ENCODE data around the gene RIMKLB.
"Not testable (repeated sequence)": the region's sequence is repeated elsewhere in the genome, so short reads cannot be mapped to it uniquely, and the experiment has no call there.

RIMKLB gene

GRCh38 chr12:8818526-8818925, 120.7 kb downstream of the RIMKLB start:
- no peak for DNase-seq (ENCODE audit: low read depth, low spot score)

DNA sequence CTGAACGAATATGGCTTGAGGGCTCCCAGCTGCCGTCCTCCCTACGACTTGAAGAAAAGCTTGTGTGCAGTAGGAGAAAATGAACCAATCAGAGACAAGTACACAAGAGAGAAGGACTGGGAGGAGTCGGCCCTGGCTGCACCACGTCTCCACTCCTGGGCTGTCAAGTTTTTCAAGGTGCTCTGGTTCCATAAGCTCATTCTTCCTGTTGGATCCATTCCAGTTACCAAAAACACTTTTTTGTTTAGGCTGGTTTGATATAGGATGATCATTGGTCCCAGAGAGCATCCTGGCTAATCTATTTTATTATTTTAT, 121.8 kb downstream of the RIMKLB start:
- no peak for DNase-seq (ENCODE audit: low read depth, low spot score)

DNA sequence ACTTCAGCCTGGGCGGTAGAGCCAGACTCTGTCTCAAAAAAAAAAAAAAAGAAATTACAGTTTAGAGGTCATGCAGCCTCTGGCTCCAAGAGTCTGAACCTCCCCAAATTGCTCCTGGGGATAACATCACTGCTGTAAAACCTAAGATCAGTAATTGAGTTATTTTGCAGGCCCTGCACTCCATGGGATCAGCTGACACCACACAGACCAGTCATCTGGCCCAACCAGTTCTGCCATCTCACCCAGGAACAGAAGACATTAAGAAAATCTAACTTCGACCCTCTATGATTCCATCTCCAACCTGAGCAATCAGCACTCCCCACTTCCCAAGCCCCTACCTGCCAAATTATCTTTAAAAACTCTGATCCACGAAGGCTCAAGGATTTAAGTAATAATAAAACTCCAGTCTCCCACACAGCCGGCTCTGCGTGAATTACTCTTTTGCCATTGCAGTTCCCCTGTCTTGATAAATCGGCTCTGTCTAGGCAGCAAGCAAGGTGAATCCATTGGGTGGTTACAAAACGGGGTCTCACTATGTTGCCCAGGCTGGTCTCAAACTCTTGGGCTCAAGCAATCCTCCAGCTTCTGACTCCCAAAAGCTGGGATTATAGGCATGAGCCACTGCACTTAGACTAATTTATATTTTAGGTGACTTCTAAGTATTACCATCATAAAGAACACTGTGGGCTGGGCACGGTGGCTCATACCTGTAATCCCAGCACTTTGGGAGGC, 123.1 kb downstream of the RIMKLB start:
- not testable (repeated sequence) for DNase-seq (ENCODE audit: low read depth, low spot score)

DNA sequence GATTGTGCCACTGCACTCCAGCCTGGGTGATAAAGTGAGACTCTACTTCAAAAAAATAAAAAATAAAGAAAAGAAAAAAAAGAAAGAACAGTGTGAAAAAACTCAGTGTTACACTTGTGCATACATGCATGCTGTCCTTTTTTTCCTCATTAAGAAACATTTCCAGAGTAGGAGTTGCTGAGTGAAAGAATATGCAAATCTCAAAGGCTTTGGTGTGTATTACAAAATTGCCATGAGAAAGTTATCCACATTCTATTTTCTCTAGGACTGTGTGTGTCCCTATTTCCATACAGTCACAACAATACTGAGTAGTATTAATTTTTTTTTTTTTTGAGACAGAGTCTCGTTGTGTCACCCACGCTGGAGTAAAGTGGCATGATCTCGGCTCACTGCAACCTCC, 123.8 kb downstream of the RIMKLB start:
- DNase-seq (ENCODE audit: low read depth, low spot score): no peak

DNA sequence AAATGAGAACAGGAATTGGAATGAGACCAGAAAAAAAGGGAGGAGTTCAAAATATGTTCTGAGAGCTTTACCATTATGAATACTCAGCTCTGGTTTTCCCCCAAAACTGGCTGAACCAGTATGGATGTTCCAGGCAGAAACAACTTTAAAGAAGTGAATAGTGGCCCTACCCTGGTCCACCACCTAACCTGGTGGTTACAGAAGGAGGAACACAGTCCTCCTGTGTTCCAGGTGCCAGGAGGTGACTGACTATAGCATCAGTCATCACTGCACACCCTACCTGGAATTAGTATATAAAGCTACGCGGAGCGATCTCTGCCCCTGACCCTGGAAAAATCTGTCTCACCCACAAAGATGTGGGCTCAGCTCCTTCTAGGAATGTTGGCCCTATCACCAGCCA, 124.5 kb downstream of the RIMKLB start, which contains the start of gene A2ML1:
TSS of gene A2ML1 (plus strand) at position 324 of the 400 bp plus-strand sequence. CDS start at position 355, 31 bp downstream.
- no peak for DNase-seq (ENCODE audit: low read depth, low spot score)

DNA sequence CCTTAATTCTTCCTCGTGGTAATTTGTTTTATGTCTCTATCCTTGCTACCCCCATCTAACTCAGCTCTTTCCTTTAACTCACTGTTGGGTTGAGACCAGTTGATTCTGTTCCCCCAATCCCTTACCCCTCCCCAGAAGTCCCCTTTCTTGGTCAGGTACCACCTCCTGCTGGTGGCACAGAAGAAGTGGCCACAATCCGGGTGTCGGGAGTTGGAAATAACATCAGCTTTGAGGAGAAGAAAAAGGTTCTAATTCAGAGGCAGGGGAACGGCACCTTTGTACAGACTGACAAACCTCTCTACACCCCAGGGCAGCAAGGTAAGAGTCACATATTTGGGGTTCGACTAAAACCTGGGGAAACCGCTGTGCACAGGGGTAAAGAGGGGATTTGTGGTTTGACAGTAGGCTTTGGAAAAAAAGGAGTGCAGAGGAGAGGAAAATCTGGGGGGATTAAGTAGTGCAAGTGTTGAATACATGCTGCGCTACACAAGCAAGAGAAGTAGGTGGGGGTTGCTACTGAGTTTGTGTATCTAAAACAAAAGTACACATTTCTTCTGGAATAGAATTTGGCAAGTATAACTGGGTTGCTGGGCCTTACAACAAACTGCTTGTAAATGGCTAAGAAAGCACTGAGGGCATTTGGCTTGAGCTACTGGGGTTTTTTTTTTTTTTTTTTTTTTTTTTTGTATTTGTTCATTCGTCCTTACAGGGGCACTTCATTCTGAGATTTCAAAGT, 125.9 kb downstream of the RIMKLB start:
- DNase-seq (ENCODE audit: low read depth, low spot score): no peak

- DNase-seq (ENCODE audit: low read depth, low spot score): no peak
These were observed 129.9 kb downstream of the RIMKLB start for GRCh38 chr12:8827551-8828256.

- no peak for DNase-seq (ENCODE audit: low read depth, low spot score)
These were observed 130.7 kb downstream of the RIMKLB start for GRCh38 chr12:8828257-8829124.

GRCh38 chr12:8829125-8829518, 131.3 kb downstream of the RIMKLB start:
- no peak for DNase-seq (ENCODE audit: low read depth, low spot score)

DNA sequence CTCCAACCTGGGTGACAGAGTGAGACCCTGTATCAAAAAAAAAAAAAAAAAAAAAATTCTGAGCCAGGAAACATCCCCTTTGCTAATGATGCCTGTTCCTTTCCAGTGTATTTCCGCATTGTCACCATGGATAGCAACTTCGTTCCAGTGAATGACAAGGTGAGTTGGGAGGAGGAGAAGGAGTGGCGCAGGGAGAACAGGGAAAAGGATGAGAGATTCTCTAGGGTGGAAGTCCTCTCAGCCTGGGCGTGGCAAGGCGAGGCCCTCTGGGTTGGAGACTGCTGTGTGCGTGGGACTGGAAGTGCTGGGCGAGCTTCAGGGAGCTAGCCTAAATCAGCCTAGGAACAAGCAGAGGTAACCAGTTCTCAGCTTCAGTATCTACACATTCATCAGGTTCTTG, 131.8 kb downstream of the RIMKLB start:
- DNase-seq (ENCODE audit: low read depth, low spot score): no peak

GRCh38 chr12:8831116-8831515, 133.3 kb downstream of the RIMKLB start:
- no peak for DNase-seq (ENCODE audit: low read depth, low spot score)

DNA sequence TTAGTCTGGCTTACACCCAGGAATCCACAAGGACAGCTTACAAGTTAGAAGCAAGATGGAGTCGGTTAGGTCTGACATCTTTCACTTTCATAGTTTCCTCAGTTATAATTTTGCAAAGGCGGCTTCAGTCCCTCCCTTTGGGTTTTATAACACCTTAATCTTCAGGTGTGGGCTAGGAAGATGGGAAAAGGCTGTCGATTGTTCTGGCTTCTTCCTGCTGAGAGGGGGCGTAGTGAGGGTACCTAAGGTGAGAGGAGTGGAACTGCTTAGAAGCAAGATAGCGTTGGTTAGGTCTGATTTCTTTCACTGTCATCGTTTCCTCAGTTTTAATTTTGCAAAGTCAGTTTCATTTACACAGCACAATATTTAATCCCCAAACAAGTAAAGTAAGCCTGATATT, 134.7 kb downstream of the RIMKLB start:
- DNase-seq (ENCODE audit: low read depth, low spot score): no peak

Measured in brain pericyte (primary cell).